ENCODE results near the gene DAB2IP.

Gene DAB2IP

DNA sequence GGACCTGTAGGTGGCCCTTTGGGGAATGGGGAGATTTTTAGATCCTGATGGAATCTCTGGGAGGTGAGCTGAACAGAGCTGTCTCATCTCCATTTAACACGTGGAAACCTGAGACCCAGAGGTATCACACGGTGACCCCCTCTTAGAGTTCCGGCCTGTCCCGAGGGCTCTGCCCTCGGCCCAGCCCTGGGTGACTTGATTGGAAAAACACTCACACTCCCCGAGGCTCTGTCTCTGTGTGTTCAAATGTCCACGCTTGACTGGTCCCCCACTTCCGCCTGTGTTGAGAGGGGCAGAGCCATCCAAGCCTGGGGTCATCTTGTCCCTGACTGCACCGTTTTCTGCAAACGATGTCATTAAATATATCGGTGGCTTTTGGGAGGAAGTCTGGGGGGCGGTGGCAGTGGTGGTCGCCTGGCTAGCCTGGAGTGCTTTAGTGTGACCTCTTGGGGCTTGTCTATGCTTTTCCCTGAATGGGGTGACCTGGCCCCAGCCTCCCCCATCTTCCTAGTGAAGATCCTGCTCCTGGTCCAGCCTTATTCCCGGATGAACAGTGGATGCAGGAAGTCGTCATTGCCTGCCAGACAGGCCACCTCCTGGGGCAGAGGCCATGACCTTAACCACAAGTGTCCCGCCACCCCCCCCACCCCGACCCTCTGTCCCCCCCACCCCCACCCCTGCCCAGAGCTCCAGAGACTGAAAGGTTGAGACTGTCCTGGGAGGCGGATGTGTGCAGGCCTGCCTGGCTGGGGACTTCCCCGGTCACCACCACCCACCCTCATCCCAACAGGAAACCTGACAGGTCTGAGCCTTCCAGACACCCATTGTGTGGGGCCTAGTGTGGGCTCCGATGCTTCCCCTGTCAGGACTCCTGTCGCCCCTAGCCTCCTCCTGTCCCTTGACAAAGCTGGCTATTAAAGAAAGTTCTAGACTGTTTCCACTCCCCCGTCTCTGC is 5.3 kb upstream of the DAB2IP start:
- H2AFZ ChIP-seq (ENCODE audit: low read length), result no peak overlapping the region
- no peak overlapping the region for H3K9ac ChIP-seq (ENCODE audit: low read length)
- no peak overlapping the region for H3K27ac ChIP-seq (ENCODE audit: low read depth, low read length, poor library complexity, severe bottlenecking)
- no peaks in the 10 kb centered on the region for H3K9me3 ChIP-seq (ENCODE audit: low read length)
- no peaks in the 10 kb centered on the region for H3K36me3 ChIP-seq (ENCODE audit: insufficient read depth, low read length)
- 0 out of 2 replicates have a peak, but pooled peaks cover 3% of the 10 kb centered on the region for H3K27me3 ChIP-seq (ENCODE audit: insufficient read depth, low read length)
- H3K4me3 ChIP-seq (ENCODE audit: low read depth, low read length, poor library complexity, severe bottlenecking), result no peak overlapping the region
- H3K9me2 ChIP-seq (ENCODE audit: low read depth, low read length), result no peaks in the 10 kb centered on the region
- TF ChIP-seq EZH2 (IDR thresholded peaks at IDR 0.05; ENCODE audit: borderline replicate concordance, low read length), result no peak
- TF ChIP-seq, protein P1, sequence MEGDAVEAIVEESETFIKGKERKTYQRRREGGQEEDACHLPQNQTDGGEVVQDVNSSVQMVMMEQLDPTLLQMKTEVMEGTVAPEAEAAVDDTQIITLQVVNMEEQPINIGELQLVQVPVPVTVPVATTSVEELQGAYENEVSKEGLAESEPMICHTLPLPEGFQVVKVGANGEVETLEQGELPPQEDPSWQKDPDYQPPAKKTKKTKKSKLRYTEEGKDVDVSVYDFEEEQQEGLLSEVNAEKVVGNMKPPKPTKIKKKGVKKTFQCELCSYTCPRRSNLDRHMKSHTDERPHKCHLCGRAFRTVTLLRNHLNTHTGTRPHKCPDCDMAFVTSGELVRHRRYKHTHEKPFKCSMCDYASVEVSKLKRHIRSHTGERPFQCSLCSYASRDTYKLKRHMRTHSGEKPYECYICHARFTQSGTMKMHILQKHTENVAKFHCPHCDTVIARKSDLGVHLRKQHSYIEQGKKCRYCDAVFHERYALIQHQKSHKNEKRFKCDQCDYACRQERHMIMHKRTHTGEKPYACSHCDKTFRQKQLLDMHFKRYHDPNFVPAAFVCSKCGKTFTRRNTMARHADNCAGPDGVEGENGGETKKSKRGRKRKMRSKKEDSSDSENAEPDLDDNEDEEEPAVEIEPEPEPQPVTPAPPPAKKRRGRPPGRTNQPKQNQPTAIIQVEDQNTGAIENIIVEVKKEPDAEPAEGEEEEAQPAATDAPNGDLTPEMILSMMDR (IDR thresholded peaks at IDR 0.05; ENCODE audit: low read length), result no peak
- H4K20me1 ChIP-seq (ENCODE audit: insufficient read depth, low read length), result no peaks in the 10 kb centered on the region
- no peaks in the 10 kb centered on the region for H3F3A ChIP-seq (ENCODE audit: insufficient read depth, low read length)
- no peak overlapping the region for H3K4me2 ChIP-seq (ENCODE audit: low read length)
- no peaks in the 10 kb centered on the region for H3K79me2 ChIP-seq (ENCODE audit: insufficient read depth, low read length)
- H3K4me1 ChIP-seq (ENCODE audit: insufficient read depth, low read length, severe bottlenecking), result no peaks in the 10 kb centered on the region

DNA sequence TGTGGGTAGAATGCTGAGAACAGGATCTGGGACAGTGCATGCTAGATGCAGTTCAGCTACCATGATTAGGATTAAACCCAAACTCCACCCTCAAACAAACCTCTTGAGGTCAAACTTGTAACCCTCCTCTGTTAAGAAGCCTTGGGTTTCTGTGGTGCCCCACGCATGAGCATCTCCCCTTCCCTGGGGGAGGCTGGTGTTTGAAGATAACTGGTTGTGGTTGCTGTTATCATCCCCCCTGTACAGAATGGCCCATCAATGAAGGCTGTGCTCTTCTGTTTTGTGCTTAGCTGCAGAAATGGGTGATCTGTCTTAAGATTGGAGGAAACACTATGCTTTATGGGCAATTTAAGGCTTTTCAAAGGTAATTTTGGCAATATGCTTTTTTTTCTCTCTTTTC is 4.4 kb upstream of the DAB2IP start:
- Histone ChIP-seq H3K9ac (ENCODE audit: low read length) (no peak overlapping the region), H3K4me2 (ENCODE audit: low read length) (no peak overlapping the region), H3K4me1 (ENCODE audit: insufficient read depth, low read length, severe bottlenecking) (peaks cover 4% of the 10 kb centered on the region), H3K36me3 (ENCODE audit: insufficient read depth, low read length) (no peaks in the 10 kb centered on the region), H3K4me3 (ENCODE audit: low read depth, low read length, poor library complexity, severe bottlenecking) (no peak overlapping the region), H4K20me1 (ENCODE audit: insufficient read depth, low read length) (no peaks in the 10 kb centered on the region), H3K9me2 (ENCODE audit: low read depth, low read length) (no peaks in the 10 kb centered on the region), H2AFZ (ENCODE audit: low read length) (no peak overlapping the region), H3K9me3 (ENCODE audit: low read length) (no peaks in the 10 kb centered on the region), H3K27ac (ENCODE audit: low read depth, low read length, poor library complexity, severe bottlenecking) (no peak overlapping the region), H3F3A (ENCODE audit: insufficient read depth, low read length) (no peaks in the 10 kb centered on the region), H3K27me3 (ENCODE audit: insufficient read depth, low read length) (peaks cover 6% of the 10 kb centered on the region; the same call in 1 of the 2 replicates), H3K79me2 (ENCODE audit: insufficient read depth, low read length) (no peaks in the 10 kb centered on the region)
- no peak for TF ChIP-seq EZH2 (IDR thresholded peaks at IDR 0.05; ENCODE audit: borderline replicate concordance, low read length)

DNA sequence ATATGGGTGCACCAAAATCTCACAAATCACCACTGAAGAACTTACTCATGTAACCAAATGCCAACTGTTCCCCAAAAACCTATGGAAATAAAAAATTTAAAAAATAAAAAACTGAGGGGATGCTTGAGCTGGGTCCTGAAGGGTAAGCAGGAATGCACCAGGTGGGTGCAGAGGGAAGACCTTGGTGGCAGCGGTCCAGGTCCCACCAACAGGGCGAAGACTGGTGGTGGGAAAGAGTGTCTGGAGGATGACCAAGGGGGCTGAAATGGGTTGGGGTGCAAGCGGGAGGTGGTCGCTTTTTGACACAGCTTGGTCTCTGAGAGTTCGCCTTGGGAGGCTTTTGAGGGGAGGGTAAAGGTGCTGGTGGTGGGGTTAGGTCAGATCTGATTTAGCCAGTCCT is 3.3 kb upstream of the DAB2IP start:
- Histone ChIP-seq H3F3A (ENCODE audit: insufficient read depth, low read length) (no peaks in the 10 kb centered on the region), H3K36me3 (ENCODE audit: insufficient read depth, low read length) (no peaks in the 10 kb centered on the region), H3K9me3 (ENCODE audit: low read length) (no peaks in the 10 kb centered on the region), H3K4me3 (ENCODE audit: low read depth, low read length, poor library complexity, severe bottlenecking) (no peak overlapping the region), H3K9ac (ENCODE audit: low read length) (no peak overlapping the region), H3K4me2 (ENCODE audit: low read length) (no peak overlapping the region), H3K9me2 (ENCODE audit: low read depth, low read length) (no peaks in the 10 kb centered on the region), H3K27me3 (ENCODE audit: insufficient read depth, low read length) (peaks cover 14% of the 10 kb centered on the region; the same call in 1 of the 2 replicates), H2AFZ (ENCODE audit: low read length) (no peak overlapping the region), H3K79me2 (ENCODE audit: insufficient read depth, low read length) (no peaks in the 10 kb centered on the region), H4K20me1 (ENCODE audit: insufficient read depth, low read length) (no peaks in the 10 kb centered on the region), H3K4me1 (ENCODE audit: insufficient read depth, low read length, severe bottlenecking) (peaks cover 6% of the 10 kb centered on the region), H3K27ac (ENCODE audit: low read depth, low read length, poor library complexity, severe bottlenecking) (no peak overlapping the region)
- no peak for TF ChIP-seq EZH2 (IDR thresholded peaks at IDR 0.05; ENCODE audit: borderline replicate concordance, low read length)
- TF ChIP-seq, protein P1 (IDR thresholded peaks at IDR 0.05; ENCODE audit: low read length), result no peak

Data from OCI-LY1 (cell line).